Stomach (tissue), 4 donors: ENCODE data around the gene PSD2.

ENCODE experiments used
- EP300 ChIP-seq: sonication (generic); formaldehyde crosslinking; IDR thresholded peaks from one replicate; pipeline ENCODE4 v1.6.1; 2017; ENCODE audit warnings: antibody characterized with exemption
- POLR2A ChIP-seq, 4 donors: fragments of 450-650 bp; IDR thresholded peaks; one replicate each; pipeline ENCODE4 v1.6.1; 2016; ENCODE audit warnings: antibody characterized with exemption in 4 of 4, control low read depth in 2 of 4, mild to moderate bottlenecking in 1 of 4, moderate library complexity in 1 of 4

- TF ChIP-seq POLR2A (IDR thresholded peaks at IDR 0.05) (no peak), EP300 (no peak)
Observed at GRCh38 chr5:139772927-139773690, 22.5 kb upstream of the PSD2 start.
